Esophagus muscularis mucosa (tissue), 4 donors: Measurements from ENCODE around the gene PTPRN2. TPM values are rescaled to one million over a fixed set of nuclear protein-coding genes. Genes with fewer than 3 reads are reported as not detected.

ENCODE experiments used
- DNase-seq: peaks from one replicate; pipeline ENCODE4 v3.0.0-alpha.2; 2017; ENCODE audit errors: extremely low spot score
- H3K27ac ChIP-seq, 4 donors: fragments of 200-600 bp; sonication (generic); replicated peaks in 1 of 4; 1 replicate in 3 of 4; 2 replicates in 1 of 4; pipeline ENCODE4 v1.5.1; 2016 to 2019; ENCODE audit warnings: mild to moderate bottlenecking in 1 of 4
- H3K27me3 ChIP-seq, 4 donors: fragments of 200-600 bp; sonication (generic); one replicate each; pipeline versions ENCODE4 v1.5.1 to v1.6.0; 2016 to 2019
- H3K36me3 ChIP-seq, 4 donors: fragments of 200-600 bp; sonication (generic); one replicate each; pipeline ENCODE4 v1.5.1; 2016 to 2019
- H3K4me1 ChIP-seq, 4 donors: fragments of 200-600 bp; sonication (generic); one replicate each; pipeline ENCODE4 v1.5.1; 2016 to 2019
- H3K4me3 ChIP-seq, 4 donors: fragments of 200-600 bp; sonication (generic); 1 replicate in 2 of 4; 2 replicates in 2 of 4; pipeline ENCODE4 v1.5.1; 2016 to 2019; ENCODE audit warnings: mild to moderate bottlenecking in 4 of 4, moderate library complexity in 1 of 4
- H3K9me3 ChIP-seq, 4 donors: fragments of 200-600 bp; sonication (generic); 1 replicate in 3 of 4; 2 replicates in 1 of 4; pipeline ENCODE4 v1.5.1; 2016 to 2019
- CTCF ChIP-seq, 3 experiments: fragments of 200-600 bp in 2 of 3; fragments of 450-650 bp in 1 of 3; sonication (generic) in 2 of 3; IDR thresholded peaks; one replicate each; pipeline ENCODE4 v1.5.1; 2017 to 2019; ENCODE audit warnings: antibody characterized with exemption in 3 of 3, mild to moderate bottlenecking in 2 of 3, moderate library complexity in 1 of 3
- EP300 ChIP-seq: sonication (generic); formaldehyde crosslinking; IDR thresholded peaks from one replicate; pipeline ENCODE4 v1.6.1; 2017; ENCODE audit warnings: antibody characterized with exemption
- POLR2A ChIP-seq: fragments of 450-650 bp; IDR thresholded peaks from one replicate; pipeline ENCODE4 v1.6.1; 2017; ENCODE audit warnings: antibody characterized with exemption, moderate library complexity, mild to moderate bottlenecking, low read depth
- POLR2AphosphoS5 ChIP-seq, 2 donors: sonication (generic); formaldehyde crosslinking; IDR thresholded peaks; one replicate each; pipeline ENCODE4 v1.6.1; 2017; ENCODE audit warnings: antibody characterized with exemption in 2 of 2
- WGBS: methylation state at CpG from one replicate; pipeline ENCODE4 v1.1.5; 2018; 5-methylcytosine and 5-hydroxymethylcytosine counted together
- intact Hi-C: fragments of 100-400 bp; cut with DNase I; formaldehyde crosslinking; loops from one replicate; pipeline ENCODE4 v1.15.1; 2023
- total RNA-seq, 4 donors: library from RNA; depleted of rRNA; stranded (reverse); fragments of >200 nt; gene quantifications; one replicate each; pipeline versions ENCODE4 v1.1.0 to v1.2.1, GENCODE V29; 2016

PTPRN2 gene
- total RNA-seq, 4 donors from 2014 or later: 2.1 to 3.1 (median 3.1) TPM

GRCh38 chr7:158479664-158480025 lies 108.0 kb downstream of the PTPRN2 start:
- Histone ChIP-seq H3K27me3 (no peaks in the 10 kb centered on the region), H3K27ac (no peak overlapping the region), H3K36me3 (no peaks in the 10 kb centered on the region), H3K9me3 (peaks cover 0 to 10% (median 0%) of the 10 kb centered on the region in 4 donors), H3K4me3 (no peak overlapping the region), H3K4me1 (no peaks in the 10 kb centered on the region)
- TF ChIP-seq POLR2AphosphoS5 (IDR thresholded peaks at IDR 0.05): no peak
- no peak for TF ChIP-seq POLR2A
- TF ChIP-seq EP300: no peak
- TF ChIP-seq CTCF (IDR thresholded peaks at IDR 0.05): no peak
- intact Hi-C loops: no loop called here
- no peak for DNase-seq
- 86% methylated on average over 13 of the region's 14 CpGs for WGBS

GRCh38 chr7:158479021-158479663 lies 108.5 kb downstream of the PTPRN2 start:
- H3K36me3 ChIP-seq: no peaks in the 10 kb centered on the region
- no peaks in the 10 kb centered on the region for H3K4me1 ChIP-seq
- H3K4me3 ChIP-seq: no peak overlapping the region
- no peak for DNase-seq
- WGBS: 75% methylated on average over 20 of the region's 20 CpGs
- intact Hi-C loops: no loop called here
- no peak overlapping the region for H3K27ac ChIP-seq
- H3K27me3 ChIP-seq: no peaks in the 10 kb centered on the region
- H3K9me3 ChIP-seq: peaks cover 0 to 10% (median 0%) of the 10 kb centered on the region in 4 donors
- TF ChIP-seq POLR2A (no peak), POLR2AphosphoS5 (IDR thresholded peaks at IDR 0.05) (no peak), CTCF (IDR thresholded peaks at IDR 0.05) (no peak), EP300 (no peak)

- no peak for DNase-seq
- no peak for TF ChIP-seq EP300
- TF ChIP-seq CTCF (IDR thresholded peaks at IDR 0.05): no peak
- no peak for TF ChIP-seq POLR2AphosphoS5 (IDR thresholded peaks at IDR 0.05)
- TF ChIP-seq POLR2A: no peak
- no peak overlapping the region for H3K4me3 ChIP-seq
- H3K36me3 ChIP-seq: no peaks in the 10 kb centered on the region
- H3K27ac ChIP-seq: no peak overlapping the region
- H3K27me3 ChIP-seq: no peaks in the 10 kb centered on the region
- intact Hi-C loops: no loop called here
- peaks cover 0 to 10% (median 0%) of the 10 kb centered on the region in 4 donors for H3K9me3 ChIP-seq
- peaks cover 0 to 7% (median 0%) of the 10 kb centered on the region in 4 donors for H3K4me1 ChIP-seq
- WGBS: 81% methylated on average over 13 of the region's 13 CpGs
Observed at GRCh38 chr7:158477866-158478265, 109.8 kb downstream of the PTPRN2 start.

GRCh38 chr7:158476331-158476932 lies 111.2 kb downstream of the PTPRN2 start:
- H3K27me3 ChIP-seq: no peaks in the 10 kb centered on the region
- H3K36me3 ChIP-seq: no peaks in the 10 kb centered on the region
- peaks cover 0 to 7% (median 0%) of the 10 kb centered on the region in 4 donors for H3K4me1 ChIP-seq
- WGBS: 86% methylated on average over 22 of the region's 24 CpGs
- no peak for DNase-seq
- intact Hi-C loops: no loop called here
- no peak overlapping the region for H3K4me3 ChIP-seq
- H3K27ac ChIP-seq: no peak overlapping the region
- peaks cover 0 to 7% (median 0%) of the 10 kb centered on the region in 4 donors for H3K9me3 ChIP-seq
- no peak for TF ChIP-seq EP300
- no peak for TF ChIP-seq CTCF (IDR thresholded peaks at IDR 0.05)
- no peak for TF ChIP-seq POLR2A
- no peak for TF ChIP-seq POLR2AphosphoS5 (IDR thresholded peaks at IDR 0.05)
